ENCODE data around the gene DENND2D.
A peak's percentile ranks its signal among the peaks of the same experiment; 100 is the strongest.

DENND2D gene

DNA sequence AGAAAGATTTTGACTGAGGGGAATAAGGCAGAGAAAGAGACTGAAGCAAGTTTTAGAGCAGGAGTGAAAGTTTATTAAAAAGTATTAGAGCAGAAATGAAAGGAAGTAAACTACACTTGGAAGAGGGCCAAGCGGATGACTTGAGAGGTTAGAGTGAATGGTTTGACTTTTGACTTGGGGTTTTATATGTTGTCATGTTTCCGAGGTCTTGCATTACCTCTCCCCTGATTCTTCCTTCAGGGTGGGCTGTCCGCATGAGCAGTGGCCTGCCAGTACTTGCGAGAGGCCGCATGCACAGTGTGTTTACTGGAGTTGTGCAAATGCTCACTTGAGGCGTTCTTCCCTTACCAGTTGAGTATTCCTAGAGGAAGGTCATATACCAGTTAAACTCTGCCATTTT is 13.0 kb upstream of the DENND2D start:
- Histone ChIP-seq H3K36me3 (ENCODE audit: insufficient read depth, low read length) (no peaks in the 10 kb centered on the region), H3K4me3 (ENCODE audit: low read depth, low read length, poor library complexity, severe bottlenecking) (peak overlapping the region; percentile 34), H3K9me2 (ENCODE audit: low read depth, low read length) (no peaks in the 10 kb centered on the region), H3F3A (ENCODE audit: insufficient read depth, low read length) (peaks cover 23% of the 10 kb centered on the region), H3K4me2 (ENCODE audit: low read length) (peak overlapping the region; percentile 70), H3K27me3 (ENCODE audit: insufficient read depth, low read length) (no peaks in the 10 kb centered on the region), H3K9ac (ENCODE audit: low read length) (peak overlapping the region; percentile 87), H4K20me1 (ENCODE audit: insufficient read depth, low read length) (no peaks in the 10 kb centered on the region), H3K4me1 (ENCODE audit: insufficient read depth, low read length, severe bottlenecking) (peaks cover 68% of the 10 kb centered on the region), H3K79me2 (ENCODE audit: insufficient read depth, low read length) (no peaks in the 10 kb centered on the region), H3K9me3 (ENCODE audit: low read length) (no peaks in the 10 kb centered on the region), H2AFZ (ENCODE audit: low read length) (no peak overlapping the region), H3K27ac (ENCODE audit: low read depth, low read length, poor library complexity, severe bottlenecking) (peak overlapping the region; percentile 100)
- TF ChIP-seq EZH2 (IDR thresholded peaks at IDR 0.05; ENCODE audit: borderline replicate concordance, low read length): no peak
- TF ChIP-seq, protein P1, sequence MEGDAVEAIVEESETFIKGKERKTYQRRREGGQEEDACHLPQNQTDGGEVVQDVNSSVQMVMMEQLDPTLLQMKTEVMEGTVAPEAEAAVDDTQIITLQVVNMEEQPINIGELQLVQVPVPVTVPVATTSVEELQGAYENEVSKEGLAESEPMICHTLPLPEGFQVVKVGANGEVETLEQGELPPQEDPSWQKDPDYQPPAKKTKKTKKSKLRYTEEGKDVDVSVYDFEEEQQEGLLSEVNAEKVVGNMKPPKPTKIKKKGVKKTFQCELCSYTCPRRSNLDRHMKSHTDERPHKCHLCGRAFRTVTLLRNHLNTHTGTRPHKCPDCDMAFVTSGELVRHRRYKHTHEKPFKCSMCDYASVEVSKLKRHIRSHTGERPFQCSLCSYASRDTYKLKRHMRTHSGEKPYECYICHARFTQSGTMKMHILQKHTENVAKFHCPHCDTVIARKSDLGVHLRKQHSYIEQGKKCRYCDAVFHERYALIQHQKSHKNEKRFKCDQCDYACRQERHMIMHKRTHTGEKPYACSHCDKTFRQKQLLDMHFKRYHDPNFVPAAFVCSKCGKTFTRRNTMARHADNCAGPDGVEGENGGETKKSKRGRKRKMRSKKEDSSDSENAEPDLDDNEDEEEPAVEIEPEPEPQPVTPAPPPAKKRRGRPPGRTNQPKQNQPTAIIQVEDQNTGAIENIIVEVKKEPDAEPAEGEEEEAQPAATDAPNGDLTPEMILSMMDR (IDR thresholded peaks at IDR 0.05; ENCODE audit: low read length): no peak

DNA sequence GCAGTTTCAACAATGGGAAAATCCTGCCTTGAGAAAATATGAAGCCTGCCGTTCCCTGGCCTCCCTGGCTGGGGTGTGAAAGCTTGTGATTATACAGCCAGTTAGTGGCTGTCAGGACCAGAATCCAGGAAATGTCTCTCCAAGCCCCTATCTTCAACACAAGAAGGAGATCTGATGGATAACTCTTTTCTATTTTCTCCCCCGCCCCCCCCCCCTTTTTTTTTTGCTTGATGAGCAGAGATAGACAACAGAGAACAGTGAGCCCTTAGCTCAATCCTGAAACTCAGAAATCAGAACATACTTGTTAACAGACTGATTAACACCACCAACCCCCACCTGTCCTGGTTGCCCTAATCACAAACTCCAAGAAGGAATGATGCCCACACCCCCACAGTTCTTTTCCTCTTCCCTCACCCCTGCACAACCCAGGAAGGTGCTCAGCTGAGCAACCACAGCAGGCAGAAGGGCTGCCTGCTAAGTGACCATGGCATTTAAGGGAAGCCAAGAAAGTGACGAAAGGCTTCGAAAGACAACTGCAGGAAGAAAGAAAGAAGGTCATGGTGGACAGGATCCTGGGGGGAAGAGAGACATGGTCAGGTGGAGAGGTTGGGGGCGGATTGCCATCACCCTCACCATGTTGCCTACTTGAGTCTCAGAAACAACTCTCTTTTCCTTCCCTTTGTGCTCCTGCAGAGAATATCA is 12.3 kb upstream of the DENND2D start:
- H3K4me3 ChIP-seq (ENCODE audit: low read depth, low read length, poor library complexity, severe bottlenecking): peak overlapping the region; percentile 34
- TF ChIP-seq EZH2 (IDR thresholded peaks at IDR 0.05; ENCODE audit: borderline replicate concordance, low read length): no peak
- TF ChIP-seq, protein P1 (IDR thresholded peaks at IDR 0.05; ENCODE audit: low read length): no peak
- H3F3A ChIP-seq (ENCODE audit: insufficient read depth, low read length): peaks cover 23% of the 10 kb centered on the region
- no peaks in the 10 kb centered on the region for H3K9me3 ChIP-seq (ENCODE audit: low read length)
- H4K20me1 ChIP-seq (ENCODE audit: insufficient read depth, low read length): no peaks in the 10 kb centered on the region
- H3K9me2 ChIP-seq (ENCODE audit: low read depth, low read length): no peaks in the 10 kb centered on the region
- H3K9ac ChIP-seq (ENCODE audit: low read length): peak overlapping the region; percentile 87
- H3K36me3 ChIP-seq (ENCODE audit: insufficient read depth, low read length): no peaks in the 10 kb centered on the region
- peaks cover 65% of the 10 kb centered on the region for H3K4me1 ChIP-seq (ENCODE audit: insufficient read depth, low read length, severe bottlenecking)
- no peaks in the 10 kb centered on the region for H3K27me3 ChIP-seq (ENCODE audit: insufficient read depth, low read length)
- H2AFZ ChIP-seq (ENCODE audit: low read length): no peak overlapping the region
- peak overlapping the region; percentile 100 for H3K27ac ChIP-seq (ENCODE audit: low read depth, low read length, poor library complexity, severe bottlenecking)
- H3K79me2 ChIP-seq (ENCODE audit: insufficient read depth, low read length): no peaks in the 10 kb centered on the region
- peak overlapping the region; percentile 70 for H3K4me2 ChIP-seq (ENCODE audit: low read length)

DNA sequence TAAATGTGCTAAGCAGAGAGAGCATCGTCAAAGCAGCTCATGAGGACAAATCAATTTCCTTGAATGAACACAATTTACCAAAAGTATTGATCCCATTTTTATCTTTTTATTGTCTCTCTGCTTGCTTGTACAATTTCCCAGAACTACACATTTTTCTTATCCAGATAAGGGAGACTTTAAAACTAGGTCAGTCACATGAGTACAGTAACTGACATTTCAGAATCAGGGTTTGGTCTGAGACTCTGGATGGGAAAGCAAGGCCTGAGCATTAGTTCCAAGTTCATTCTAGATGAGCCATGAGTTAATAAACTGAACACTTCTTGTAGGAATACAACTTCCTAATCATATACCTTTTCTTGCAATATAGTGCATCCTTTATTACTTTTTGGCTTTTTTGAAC is 11.5 kb upstream of the DENND2D start:
- H3K4me2 ChIP-seq (ENCODE audit: low read length): no peak overlapping the region
- no peaks in the 10 kb centered on the region for H3K9me3 ChIP-seq (ENCODE audit: low read length)
- no peak overlapping the region for H3K4me3 ChIP-seq (ENCODE audit: low read depth, low read length, poor library complexity, severe bottlenecking)

More for the DNA sequence above, 11.5 kb upstream of the DENND2D start:
- Histone ChIP-seq H3K9me2 (ENCODE audit: low read depth, low read length) (no peaks in the 10 kb centered on the region), H3K79me2 (ENCODE audit: insufficient read depth, low read length) (no peaks in the 10 kb centered on the region), H3K27ac (ENCODE audit: low read depth, low read length, poor library complexity, severe bottlenecking) (peak overlapping the region; percentile 100), H4K20me1 (ENCODE audit: insufficient read depth, low read length) (no peaks in the 10 kb centered on the region), H3K9ac (ENCODE audit: low read length) (peak overlapping the region; percentile 87; the same call in 1 of the 2 replicates), H3K36me3 (ENCODE audit: insufficient read depth, low read length) (no peaks in the 10 kb centered on the region), H3K4me1 (ENCODE audit: insufficient read depth, low read length, severe bottlenecking) (peaks cover 57% of the 10 kb centered on the region), H2AFZ (ENCODE audit: low read length) (no peak overlapping the region), H3K27me3 (ENCODE audit: insufficient read depth, low read length) (no peaks in the 10 kb centered on the region), H3F3A (ENCODE audit: insufficient read depth, low read length) (peaks cover 18% of the 10 kb centered on the region)
- TF ChIP-seq, protein P1 (IDR thresholded peaks at IDR 0.05; ENCODE audit: low read length): no peak
- no peak for TF ChIP-seq EZH2 (IDR thresholded peaks at IDR 0.05; ENCODE audit: borderline replicate concordance, low read length)

Data from OCI-LY1 (cell line).